Sigmoid colon (tissue), 7 donors: ENCODE measurements around the gene ZNF521. TPM values are rescaled to one million over a fixed set of nuclear protein-coding genes. Genes with fewer than 3 reads are reported as not detected.
A peak's percentile ranks its signal among the peaks of the same experiment; 100 is the strongest.

ENCODE experiments used
- DNase-seq: peaks from one replicate; pipeline ENCODE4 v3.0.0-alpha.2; 2019
- H3K27ac ChIP-seq, 4 donors: fragments of 200-600 bp; sonication (generic); one replicate each; pipeline ENCODE4 v1.5.1; 2016 to 2019; ENCODE audit warnings: mild to moderate bottlenecking in 1 of 4
- H3K27me3 ChIP-seq, 3 donors: fragments of 200-600 bp; sonication (generic); one replicate each; pipeline ENCODE4 v1.5.1; 2019; ENCODE audit warnings: mild to moderate bottlenecking in 1 of 3
- H3K36me3 ChIP-seq, 4 donors: fragments of 200-600 bp; sonication (generic); one replicate each; pipeline ENCODE4 v1.5.1; 2016 to 2019
- H3K4me1 ChIP-seq, 4 donors: fragments of 200-600 bp; sonication (generic); one replicate each; pipeline ENCODE4 v1.5.1; 2017 to 2019
- H3K4me3 ChIP-seq, 4 donors: fragments of 200-600 bp; sonication (generic); one replicate each; pipeline ENCODE4 v1.5.1; 2017 to 2019; ENCODE audit warnings: mild to moderate bottlenecking in 2 of 4, moderate library complexity in 1 of 4
- H3K9me3 ChIP-seq, 4 donors: fragments of 200-600 bp in 3 of 4; sonication (generic) in 3 of 4; one replicate each; pipeline versions ENCODE4 v1.5.1 to v1.6.1; 2013 to 2019
- CTCF ChIP-seq, 4 experiments: fragments of 450-650 bp in 3 of 4; fragments of 200-600 bp in 1 of 4; IDR thresholded peaks; one replicate each; pipeline ENCODE4 v1.5.1; 2016 to 2019; ENCODE audit warnings: antibody characterized with exemption in 4 of 4, mild to moderate bottlenecking in 3 of 4, moderate library complexity in 2 of 4
- EP300 ChIP-seq, 4 donors: sonication (generic); formaldehyde crosslinking; IDR thresholded peaks; one replicate each; pipeline ENCODE4 v1.6.1; 2017; ENCODE audit warnings: antibody characterized with exemption in 4 of 4
- POLR2A ChIP-seq, 2 donors: fragments of 450-650 bp; IDR thresholded peaks; one replicate each; pipeline ENCODE4 v1.6.1; 2016; ENCODE audit warnings: antibody characterized with exemption in 2 of 2, mild to moderate bottlenecking in 2 of 2, moderate library complexity in 2 of 2
- POLR2AphosphoS5 ChIP-seq, 4 donors: sonication (generic); formaldehyde crosslinking; IDR thresholded peaks; one replicate each; pipeline ENCODE4 v1.6.1; 2017; ENCODE audit warnings: antibody characterized with exemption in 4 of 4
- WGBS, 2 donors: extraction: QIAGEN DNeasy Blood & Tissue Kit; methylation state at CpG; one replicate each; pipeline ENCODE4 v1.1.7; 2013; 5-methylcytosine and 5-hydroxymethylcytosine counted together
- intact Hi-C: fragments of 100-400 bp; cut with DNase I; formaldehyde crosslinking; loops from one replicate; pipeline ENCODE4 v1.15.1; 2023
- polyA plus RNA-seq, 3 donors: library from polyadenylated mRNA; stranded (reverse); fragments of 200-250 nt; gene quantifications; one replicate each; pipeline ENCODE4 v1.2.3, GENCODE V29; 2013
- total RNA-seq, 4 donors: library from RNA; depleted of rRNA; stranded (reverse); fragments of >200 nt; gene quantifications; one replicate each; pipeline ENCODE4 v1.1.0, GENCODE V29; 2016
- donor health status: healthy with polysubstance abuse.
- donor health status: Bipolar disorder and iron deficiency.
- donor health status: healthy.

ZNF521 gene
- total and polyA plus RNA-seq, 7 donors, result 0.69 to 40.2 (median 12.0) TPM

GRCh38 chr18:25234740-25235345, 117.1 kb downstream of the ZNF521 start:
- H3K9me3 ChIP-seq, result no peaks in the 10 kb centered on the region
- H3K4me3 ChIP-seq, result no peak overlapping the region
- TF ChIP-seq CTCF (IDR thresholded peaks at IDR 0.05) (no peak), EP300 (IDR thresholded peaks at IDR 0.05) (no peak), POLR2AphosphoS5 (IDR thresholded peaks at IDR 0.05) (no peak), POLR2A (IDR thresholded peaks at IDR 0.05) (no peak)
- no peaks in the 10 kb centered on the region for H3K27me3 ChIP-seq
- no peaks in the 10 kb centered on the region for H3K36me3 ChIP-seq
- intact Hi-C loops, result loop anchor here (5.0 kb wide), 1 partner anchor 117 kb away; the partner anchor contains the start of gene ZNF521
- 73 to 80% methylated on average over 3 of the region's 3 CpGs for WGBS, 2 donors
- no peak for DNase-seq
- H3K4me1 ChIP-seq, result peaks cover 0 to 22% (median 17%) of the 10 kb centered on the region in 4 donors
- peak overlapping the region in 1 of 4 donors; percentile 61 for H3K27ac ChIP-seq

- no peak for TF ChIP-seq POLR2AphosphoS5 (IDR thresholded peaks at IDR 0.05)
- no peak for TF ChIP-seq POLR2A (IDR thresholded peaks at IDR 0.05)
- TF ChIP-seq EP300 (IDR thresholded peaks at IDR 0.05), result no peak
- no peak for TF ChIP-seq CTCF (IDR thresholded peaks at IDR 0.05)
- intact Hi-C loops, result loop anchor here (5.0 kb wide), 1 partner anchor 118 kb away; the partner anchor contains the start of gene ZNF521
- WGBS, 2 donors, result 74% methylated on average over 1 of the region's 1 CpG
- Histone ChIP-seq H3K27me3 (no peaks in the 10 kb centered on the region), H3K27ac (peak overlapping the region in 3 of 4 donors; percentile 46 to 61 (median 46)), H3K9me3 (no peaks in the 10 kb centered on the region), H3K36me3 (no peaks in the 10 kb centered on the region), H3K4me1 (peaks cover 0 to 22% (median 19%) of the 10 kb centered on the region in 4 donors), H3K4me3 (no peak overlapping the region)
- no peak for DNase-seq
Observed at GRCh38 chr18:25234322-25234639, 117.7 kb downstream of the ZNF521 start.

GRCh38 chr18:25233528-25234321, 118.2 kb downstream of the ZNF521 start:
- TF ChIP-seq POLR2AphosphoS5 (IDR thresholded peaks at IDR 0.05) (peak in 1 of 4 donors; percentile 44), CTCF (IDR thresholded peaks at IDR 0.05) (no peak), EP300 (IDR thresholded peaks at IDR 0.05) (no peak)
- no peak for DNase-seq
- intact Hi-C loops, result loop anchor here (5.0 kb wide), 1 partner anchor 119 kb away; the partner anchor contains the start of gene ZNF521
- Histone ChIP-seq H3K27ac (peak overlapping the region in 3 of 4 donors; percentile 46 to 61 (median 46)), H3K36me3 (no peaks in the 10 kb centered on the region), H3K4me3 (no peak overlapping the region), H3K27me3 (no peaks in the 10 kb centered on the region), H3K4me1 (peaks cover 0 to 22% (median 21%) of the 10 kb centered on the region in 4 donors), H3K9me3 (no peaks in the 10 kb centered on the region)
- 30 to 48% methylated on average over 12 of the region's 12 CpGs for WGBS, 2 donors

GRCh38 chr18:25231327-25231691, 120.7 kb downstream of the ZNF521 start:
- 69 to 74% methylated on average over 5 of the region's 5 CpGs for WGBS, 2 donors
- H3K27ac ChIP-seq, result peak overlapping the region; percentile 48 to 70 (median 60)
- H3K4me3 ChIP-seq, result peak overlapping the region in 2 of 4 donors; percentile 6 to 8
- H3K27me3 ChIP-seq, result no peaks in the 10 kb centered on the region
- TF ChIP-seq CTCF (IDR thresholded peaks at IDR 0.05) (no peak), POLR2A (IDR thresholded peaks at IDR 0.05) (no peak), EP300 (IDR thresholded peaks at IDR 0.05) (no peak), POLR2AphosphoS5 (IDR thresholded peaks at IDR 0.05) (no peak)
- intact Hi-C loops, result loop anchor here (5.0 kb wide), 1 partner anchor 121 kb away; the partner anchor contains the start of gene ZNF521
- H3K4me1 ChIP-seq, result peaks cover 0 to 22% (median 22%) of the 10 kb centered on the region in 4 donors
- H3K36me3 ChIP-seq, result no peaks in the 10 kb centered on the region
- H3K9me3 ChIP-seq, result no peaks in the 10 kb centered on the region
- DNase-seq, result peak; percentile 72
